GM21526 (cell line): ENCODE measurements around the gene ORAI2.
A peak's percentile ranks its signal among the peaks of the same experiment; 100 is the strongest.
"Not testable (repeated sequence)": the region's sequence is repeated elsewhere in the genome, so short reads cannot be mapped to it uniquely, and the experiment has no call there.

Source experiments
- ATAC-seq: cut with Tn5 transposase; IDR thresholded peaks from one replicate; pipeline ENCODE4 v1.9.1; 2021; ENCODE audit warnings: moderate library complexity; ENCODE audit not compliant: unreplicated experiment, low FRiP score

The ORAI2 gene

DNA sequence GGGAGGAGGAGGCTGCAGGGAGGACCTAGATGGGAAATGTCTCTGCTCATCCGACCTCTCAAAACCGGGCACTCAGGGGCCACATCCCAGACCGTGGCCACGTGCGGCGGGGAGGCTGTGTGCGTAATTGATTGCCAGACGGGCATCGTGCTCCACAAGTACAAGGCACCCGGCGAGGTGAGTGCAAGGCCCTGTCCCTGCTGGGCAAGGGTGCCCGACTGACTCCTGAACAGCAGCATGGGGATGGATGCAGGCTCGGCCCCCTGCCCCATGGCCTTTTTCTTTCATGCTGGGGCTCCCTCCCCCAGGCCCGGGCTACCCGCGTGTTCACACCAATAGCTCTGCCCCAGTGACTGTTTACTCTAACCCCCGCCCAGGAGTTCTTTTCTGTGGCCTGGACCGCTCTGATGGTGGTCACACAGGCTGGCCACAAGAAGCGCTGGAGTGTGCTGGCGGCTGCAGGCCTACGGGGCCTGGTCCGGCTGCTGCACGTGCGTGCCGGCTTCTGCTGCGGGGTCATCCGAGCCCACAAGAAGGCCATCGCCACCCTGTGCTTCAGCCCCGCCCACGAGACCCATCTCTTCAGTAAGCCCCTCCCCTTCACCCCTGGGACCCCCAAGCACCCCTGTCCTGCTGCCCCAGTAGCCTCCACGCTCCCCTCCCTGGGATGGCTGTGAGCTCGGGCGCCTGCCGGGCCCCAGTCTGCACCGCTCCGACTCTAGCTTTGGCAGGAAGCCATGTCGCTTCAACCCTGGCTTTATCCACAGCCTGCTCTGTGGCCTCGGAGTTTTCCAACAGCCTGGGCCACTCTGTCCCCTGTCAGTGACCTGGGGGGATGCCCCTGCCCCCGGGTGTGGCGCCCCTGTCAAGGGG is 35.3 kb downstream of the ORAI2 start:
- no peak for ATAC-seq

DNA sequence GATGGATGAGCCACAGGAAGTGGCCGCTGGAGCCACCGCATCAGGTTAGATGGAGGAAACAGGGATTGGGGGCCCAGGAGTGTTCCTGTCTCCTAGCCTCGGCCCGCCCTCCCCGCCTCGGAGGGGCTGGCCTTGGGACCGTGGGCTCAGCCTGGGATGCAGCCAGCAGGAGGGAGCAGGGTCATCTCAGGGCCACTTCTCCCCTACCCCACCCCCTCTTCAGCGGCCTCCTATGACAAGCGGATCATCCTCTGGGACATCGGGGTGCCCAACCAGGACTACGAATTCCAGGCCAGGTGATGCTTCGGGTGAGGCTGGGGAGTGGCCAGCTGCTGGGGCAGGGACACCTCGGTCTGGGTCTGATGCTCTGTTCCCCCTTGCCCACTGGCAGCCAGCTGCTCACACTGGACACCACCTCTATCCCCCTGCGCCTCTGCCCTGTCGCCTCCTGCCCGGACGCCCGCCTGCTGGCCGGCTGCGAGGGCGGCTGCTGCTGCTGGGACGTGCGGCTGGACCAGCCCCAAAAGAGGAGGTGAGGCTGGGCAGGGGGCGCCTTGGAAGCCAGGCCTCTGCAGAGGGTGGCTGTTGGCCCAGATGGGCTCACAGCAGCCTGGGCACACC is 36.1 kb downstream of the ORAI2 start:
- no peak for ATAC-seq

DNA sequence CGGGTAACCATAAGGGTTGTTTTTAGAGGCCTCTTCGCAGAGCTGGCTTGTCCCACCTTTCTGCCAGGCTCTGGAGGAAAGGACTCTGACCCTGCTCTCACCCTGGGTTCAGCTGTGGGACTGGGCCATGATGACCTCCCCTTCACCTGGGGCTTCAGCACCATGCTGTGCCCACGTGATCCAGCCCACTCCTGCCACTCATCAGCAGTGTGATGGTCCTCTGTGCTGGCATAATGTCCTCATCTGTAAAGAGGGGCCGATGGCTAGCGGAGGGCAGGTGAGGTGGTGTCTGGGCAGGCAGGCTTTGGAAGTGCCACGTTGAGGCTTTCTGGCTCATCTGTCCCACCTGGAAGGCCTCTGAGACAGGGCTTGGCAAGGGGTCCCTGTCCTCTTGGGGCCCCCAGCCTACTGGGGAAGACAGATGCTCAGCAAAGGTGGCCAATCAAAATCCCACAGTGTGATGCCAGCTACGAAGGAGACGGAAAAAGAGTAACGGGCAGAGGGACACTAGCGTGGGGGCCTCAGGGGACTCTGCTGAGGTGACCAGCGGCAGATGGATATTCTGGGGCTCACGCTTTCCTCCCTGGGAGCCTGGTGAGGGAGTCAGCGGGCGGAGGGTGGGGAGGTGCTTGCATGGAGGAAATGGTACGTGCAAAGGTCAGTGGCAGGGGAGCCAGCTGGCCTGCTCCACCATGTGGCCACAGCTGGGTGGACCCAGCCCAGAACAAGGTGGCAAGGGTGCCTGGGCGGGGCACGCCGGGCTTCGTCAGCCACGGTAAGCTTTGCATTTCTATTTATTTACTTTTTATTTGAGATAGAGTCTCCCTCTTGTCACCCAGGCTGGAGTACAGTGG is 36.8 kb downstream of the ORAI2 start:
- ATAC-seq = no peak

DNA sequence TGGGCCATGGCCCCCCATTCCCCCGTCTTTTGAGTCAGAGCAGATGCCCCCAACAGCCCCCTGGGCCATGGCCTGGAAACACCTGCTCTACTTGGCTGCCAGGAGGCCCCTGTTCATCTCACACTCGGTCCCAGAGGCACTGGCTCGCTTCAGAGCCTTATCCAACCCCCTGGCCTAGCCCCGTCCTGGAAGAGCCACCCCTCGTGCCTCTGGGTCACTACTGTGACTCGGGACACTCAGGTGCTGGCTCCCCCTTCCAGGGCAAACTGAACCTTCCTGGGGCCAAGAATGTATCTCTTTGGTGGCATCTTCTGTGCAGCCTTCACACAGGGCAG is 38.4 kb downstream of the ORAI2 start:
- ATAC-seq = no peak

DNA sequence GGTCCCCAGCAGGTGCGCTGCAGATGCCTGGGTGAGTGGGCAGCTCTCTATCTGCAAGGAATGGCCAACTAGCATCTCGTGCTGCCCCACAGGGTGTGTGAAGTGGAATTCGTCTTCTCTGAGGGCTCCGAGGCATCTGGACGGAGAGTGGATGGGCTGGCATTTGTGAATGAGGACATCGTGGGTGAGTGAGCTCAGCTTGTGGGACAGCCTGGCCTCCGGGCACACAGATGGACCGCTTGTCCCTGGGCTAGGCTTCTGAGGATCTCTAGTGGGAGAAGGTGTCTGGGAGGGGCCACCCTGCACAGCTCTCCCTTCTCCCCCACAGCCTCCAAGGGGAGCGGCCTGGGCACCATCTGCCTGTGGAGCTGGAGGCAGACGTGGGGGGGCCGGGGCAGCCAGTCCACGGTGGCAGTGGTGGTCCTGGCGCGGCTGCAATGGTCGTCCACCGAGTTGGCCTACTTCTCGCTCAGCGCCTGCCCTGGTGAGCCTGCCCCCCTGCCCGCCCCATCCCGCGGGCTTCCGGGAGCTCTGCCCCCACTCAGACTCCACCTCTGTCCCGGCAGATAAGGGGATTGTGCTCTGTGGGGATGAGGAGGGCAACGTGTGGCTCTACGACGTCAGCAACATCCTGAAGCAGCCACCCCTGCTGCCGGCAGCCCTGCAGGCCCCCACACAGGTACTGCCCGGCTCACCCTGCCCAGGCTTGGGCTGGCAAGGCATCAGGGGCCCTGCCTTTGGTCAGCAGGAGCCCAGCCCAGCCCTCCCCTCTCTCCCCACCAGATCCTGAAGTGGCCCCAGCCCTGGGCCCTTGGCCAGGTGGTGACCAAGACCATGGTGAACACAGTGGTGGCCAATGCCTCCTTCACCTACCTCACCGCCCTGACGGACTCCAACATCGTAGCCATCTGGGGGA is 39.0 kb downstream of the ORAI2 start:
- no peak for ATAC-seq

DNA sequence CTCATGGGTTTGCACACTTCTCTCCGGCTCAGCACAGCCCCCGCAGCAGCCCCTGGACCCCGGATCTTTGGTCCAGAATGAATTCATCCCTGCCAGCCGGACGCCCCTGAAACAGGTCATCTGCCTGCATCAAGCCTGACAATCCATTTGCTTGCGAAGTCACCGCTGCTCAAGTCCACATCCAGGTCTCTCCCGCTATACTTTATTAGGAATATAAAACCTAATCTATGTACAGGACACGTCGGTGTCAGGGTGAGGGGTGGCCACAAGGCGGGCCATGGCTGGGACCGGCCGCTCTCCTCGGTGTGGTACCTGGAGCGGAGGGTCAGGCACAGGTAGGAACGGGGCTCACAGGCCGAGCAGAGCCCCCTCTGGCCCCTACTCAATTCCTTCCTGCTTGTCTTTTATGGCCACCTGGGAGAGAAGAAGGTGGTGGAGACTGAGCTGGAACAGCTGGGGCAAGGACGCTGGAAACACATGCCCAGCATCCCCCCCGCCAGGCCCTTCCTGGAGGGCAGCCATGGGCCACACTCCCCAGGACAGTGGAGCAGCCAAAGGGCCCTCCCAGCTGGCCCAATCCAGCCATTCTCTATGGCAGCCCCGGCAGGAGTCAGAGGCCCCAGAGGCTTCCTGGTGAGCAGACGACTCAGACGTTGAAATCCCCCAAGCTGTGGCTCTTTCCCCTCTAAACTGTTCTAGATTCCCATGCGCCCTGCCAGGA is 40.1 kb downstream of the ORAI2 start:
- ATAC-seq = no peak

DNA sequence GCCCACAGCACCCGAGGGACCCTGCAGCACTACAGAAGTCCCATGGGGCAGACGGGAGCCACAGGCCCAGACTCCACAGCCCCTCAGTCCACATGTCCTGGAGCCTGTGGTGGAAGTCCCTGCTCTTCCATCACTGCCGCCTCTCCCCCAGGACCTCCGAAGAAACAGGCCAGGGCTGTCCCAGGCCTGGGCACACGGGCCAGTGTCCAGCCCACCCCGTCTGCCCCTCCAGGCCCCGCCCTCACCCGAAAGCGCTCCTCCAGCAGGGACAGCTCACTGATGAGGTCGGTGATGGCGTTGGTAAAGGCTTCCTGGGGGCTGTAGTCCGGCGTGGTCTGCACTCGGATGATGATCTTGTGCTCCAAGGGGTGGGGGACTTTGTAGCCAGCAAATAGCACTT is 40.7 kb downstream of the ORAI2 start:
- ATAC-seq = not testable (repeated sequence)

DNA sequence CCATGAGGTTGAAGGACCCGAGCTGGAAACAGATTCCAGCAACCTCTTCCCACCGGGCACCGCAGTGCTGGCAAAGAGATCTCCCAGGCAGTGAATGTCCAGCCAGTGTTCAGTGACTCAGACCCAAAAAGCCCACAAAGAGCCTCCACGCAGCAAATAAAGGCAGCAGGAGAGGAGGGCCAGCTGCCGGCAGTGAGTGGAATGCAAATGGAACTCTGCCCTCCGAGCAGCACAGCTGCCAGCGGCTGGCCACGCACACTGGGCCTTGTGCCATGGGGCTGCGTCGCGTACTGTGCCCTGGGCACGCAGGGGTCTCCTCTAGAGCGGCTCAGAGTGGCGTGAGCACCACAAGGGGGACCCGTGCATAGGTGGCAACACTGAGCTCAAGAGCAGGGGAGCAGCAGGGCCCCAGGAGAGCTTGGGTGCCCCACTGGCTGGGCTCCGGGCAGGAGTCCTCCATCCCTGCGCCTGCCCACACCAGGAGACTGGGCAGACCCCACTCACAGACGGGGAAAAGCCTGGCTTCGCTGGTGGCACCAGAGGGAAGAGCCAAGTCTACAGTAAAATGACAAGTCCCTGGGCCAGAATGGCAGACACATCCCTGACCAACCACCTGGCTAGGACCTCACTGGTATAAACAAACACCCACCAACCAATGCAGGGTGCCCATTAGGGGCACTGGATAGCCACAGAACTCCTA is 41.5 kb downstream of the ORAI2 start:
- not testable (repeated sequence) for ATAC-seq

DNA sequence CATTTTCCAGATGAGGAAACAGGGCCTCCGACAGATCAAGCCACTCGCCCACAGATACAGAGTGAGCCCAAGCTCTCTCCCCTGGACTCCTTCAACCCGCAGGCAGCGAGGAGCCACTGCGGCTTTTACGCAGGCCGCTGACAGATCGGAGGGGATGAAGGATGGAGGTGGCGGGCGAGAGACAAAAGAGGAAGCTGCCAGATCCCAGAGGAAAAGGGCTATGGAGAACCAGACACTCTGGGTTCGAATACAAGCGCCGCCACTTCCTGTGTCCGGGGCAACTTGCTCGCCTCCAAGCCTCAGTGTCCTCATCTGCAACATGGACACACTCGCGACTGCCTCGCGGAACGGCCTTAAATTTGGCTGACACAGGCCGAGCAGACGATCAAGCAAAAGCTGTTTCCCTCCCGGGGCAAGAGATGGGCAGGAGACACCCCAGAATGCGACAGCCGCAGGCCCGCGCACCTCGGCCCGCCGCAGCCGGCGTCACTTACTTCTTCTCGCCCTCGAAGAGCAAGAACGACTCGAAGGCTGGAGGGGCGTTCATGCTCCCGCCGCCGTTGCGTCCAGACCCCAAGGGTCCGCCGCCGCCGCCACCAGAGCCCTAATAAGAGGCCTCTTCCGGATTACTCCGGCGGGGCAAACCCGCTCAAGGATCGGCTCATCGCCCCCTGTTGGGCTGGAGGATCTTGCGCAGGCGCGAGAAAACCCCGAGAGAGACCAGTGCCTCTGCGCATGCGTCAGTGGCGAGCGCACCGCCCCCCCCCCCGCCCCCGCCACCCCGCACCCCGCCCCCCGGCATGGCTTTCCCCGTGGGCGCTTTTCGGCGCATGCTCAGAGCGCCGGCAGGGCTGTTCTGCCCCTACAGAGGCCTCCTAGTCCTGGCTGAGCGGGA is 45.2 kb downstream of the ORAI2 start, which contains the start of gene POLR2J:
TSS of gene POLR2J (minus strand) at position 609 of the 895 bp plus-strand sequence. CDS start at position 547, 62 bp downstream.
- peak; percentile 68 for ATAC-seq

DNA sequence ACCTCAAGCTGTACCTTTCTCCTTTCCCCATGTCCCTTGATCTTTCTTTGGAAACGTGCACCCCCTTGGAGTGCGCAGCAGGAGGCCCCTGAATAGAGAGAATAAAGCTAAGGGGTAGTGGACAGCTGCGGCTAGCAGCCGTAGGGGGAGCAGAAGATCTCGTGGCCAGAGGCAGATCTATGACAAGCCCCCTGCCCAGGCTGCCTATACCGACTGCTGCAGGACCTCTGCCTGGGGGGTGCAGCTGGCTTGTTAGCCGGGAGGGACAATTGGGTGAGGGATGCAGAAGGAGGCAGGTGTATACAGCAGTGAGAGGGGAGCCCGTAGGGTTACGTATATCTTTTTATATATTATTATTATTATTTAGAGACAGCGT is 45.8 kb downstream of the ORAI2 start:
- peak; percentile 25 for ATAC-seq

DNA sequence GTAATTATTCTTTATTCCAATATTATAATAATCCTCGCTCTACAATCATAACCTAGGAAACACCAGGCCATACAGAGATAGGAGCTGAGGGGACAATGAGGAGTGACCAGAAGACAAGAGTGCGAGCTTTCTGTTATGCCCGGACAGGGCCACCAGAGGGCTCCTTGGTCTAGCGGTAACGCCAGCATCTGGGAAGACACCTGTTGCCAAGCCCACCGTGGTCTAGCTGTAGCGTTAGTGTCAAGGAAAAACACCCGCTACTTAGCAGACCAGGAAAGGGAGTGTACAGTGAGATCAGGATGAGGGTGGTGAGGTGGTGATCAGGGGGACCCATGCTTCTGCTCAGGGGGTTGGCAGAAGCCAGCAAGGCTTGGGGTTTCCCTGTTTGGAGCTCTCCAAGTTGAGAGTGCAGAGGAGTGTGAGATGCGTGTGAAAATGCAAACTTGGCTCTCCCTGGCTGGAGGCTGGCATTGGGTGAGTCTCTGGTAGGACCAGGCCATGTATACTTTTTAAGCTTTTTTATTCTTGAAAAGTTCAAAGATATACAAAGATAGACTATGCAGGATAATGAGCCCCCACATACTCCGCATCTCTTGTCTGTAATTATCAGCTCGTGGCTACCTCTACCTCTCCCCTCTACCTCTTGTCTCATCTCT is 46.7 kb downstream of the ORAI2 start:
- ATAC-seq = not testable (repeated sequence)

DNA sequence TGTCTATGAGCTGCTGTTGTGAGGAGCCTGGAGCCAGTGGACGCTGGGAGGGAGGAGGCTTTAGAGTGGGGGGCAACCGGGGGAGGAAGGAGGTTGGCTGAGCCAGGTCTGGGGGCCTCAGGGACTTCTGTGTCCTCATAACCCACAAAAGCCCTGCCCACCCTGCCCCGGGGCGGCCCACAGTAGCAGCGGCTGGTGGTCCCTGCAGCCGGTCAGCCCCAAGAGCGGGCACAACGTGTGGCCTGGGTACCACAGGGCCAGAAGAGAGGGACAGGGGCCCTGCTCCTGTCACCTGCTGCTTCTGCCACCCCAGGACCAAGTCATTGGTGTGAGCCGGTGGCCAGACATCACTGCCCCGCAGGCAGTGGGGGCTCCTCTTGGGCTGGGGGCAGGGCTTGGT is 48.6 kb downstream of the ORAI2 start:
- not testable (repeated sequence) for ATAC-seq

DNA sequence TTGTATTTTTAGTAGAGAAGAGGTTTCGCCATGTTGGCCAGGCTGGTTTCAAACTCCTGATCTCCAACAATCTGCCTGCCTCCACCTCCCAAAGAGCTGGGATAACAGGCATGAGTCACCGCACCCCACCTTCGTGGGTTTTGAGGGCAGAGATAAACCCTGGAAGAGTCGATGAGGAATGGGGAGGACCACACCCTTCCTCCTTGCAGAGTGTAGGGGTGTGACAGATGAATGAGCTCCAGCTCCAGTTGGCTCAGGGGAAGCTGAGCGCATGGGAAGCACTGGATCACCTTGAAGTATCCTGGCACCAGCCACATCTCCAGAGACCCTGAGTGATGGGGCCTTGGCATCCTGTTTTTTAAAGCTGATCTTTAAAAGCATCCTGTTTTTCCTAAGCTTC is 50.9 kb downstream of the ORAI2 start:
- not testable (repeated sequence) for ATAC-seq

DNA sequence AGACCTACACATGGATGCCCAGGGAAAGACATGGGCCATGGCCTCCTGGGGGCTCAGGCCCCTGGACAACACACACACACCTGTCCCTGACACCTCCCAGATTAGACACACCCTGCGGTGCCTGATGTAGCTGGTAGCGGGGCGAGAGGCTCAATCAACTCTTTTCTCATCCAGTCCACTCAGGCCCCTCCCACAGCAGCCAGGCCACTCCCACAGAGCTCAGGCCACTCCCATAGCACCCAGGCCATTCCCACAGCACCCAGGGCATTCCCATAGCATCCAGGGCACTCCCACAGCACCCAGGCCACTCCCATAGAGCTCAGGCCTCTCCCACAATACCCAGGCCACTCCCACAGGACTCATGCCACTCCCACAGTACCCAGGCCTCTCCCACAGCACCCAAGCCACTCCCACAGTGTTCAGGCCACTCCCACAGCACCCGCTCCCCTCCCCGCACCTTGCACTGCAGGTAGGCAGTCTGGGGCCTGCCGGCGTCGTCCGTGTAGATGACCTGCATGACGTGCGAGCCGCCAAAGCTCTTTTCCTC is 57.2 kb downstream of the ORAI2 start:
- peak; percentile 40 for ATAC-seq

DNA sequence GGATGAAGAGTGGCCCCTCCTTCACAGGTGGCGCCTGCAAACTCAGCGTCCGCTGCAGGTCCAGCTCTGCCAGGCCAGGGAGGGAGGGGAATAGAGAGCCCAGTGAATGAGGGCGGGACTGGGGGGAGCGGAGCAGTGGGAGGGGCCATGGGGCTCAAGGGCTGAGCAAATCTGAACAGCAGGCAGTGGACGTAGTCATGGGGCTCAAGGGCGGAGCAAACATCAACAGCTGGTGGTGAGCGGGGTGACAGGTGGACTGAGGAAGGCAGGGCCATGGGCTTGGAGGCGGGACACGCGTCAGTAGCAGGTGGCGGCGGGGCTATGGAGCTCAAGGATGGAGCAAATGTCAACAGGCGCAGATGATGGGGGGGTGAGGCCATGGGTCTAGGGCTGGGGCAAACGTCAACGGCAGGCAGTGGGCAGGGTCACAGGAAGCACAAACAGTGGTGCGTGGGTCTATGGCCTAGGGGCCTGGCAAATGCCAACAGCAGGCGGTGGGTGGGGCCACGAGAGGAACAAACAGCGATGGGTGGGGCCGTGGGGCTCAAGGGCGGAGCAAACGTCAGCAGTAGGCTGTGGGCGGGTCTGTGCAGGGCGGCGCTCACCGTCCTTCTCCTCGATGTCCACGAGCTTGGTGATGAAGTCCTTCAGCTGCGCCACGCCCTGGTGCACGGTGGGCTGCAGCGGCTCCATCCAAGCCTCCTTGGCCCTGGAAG is 60.0 kb downstream of the ORAI2 start:
- ATAC-seq = not testable (repeated sequence)

DNA sequence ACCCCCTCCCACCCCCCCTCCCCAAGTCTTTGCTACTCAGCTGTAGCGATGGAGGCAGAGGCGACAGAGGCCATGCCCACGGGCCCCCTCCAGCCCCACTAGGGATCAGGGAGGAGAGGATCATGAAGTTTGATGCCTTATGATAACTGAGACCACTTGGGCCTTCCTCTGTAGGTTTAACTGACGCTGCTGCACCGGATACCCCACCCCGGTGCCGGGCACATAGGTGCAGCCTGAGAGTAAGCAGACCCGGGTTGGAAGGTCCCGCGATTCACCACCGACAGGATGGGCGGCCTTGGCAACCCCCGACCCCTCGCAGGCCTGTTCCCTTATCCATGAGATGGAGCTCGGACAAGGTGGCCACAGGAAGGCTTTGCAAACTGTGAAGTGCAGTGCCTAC is 60.7 kb downstream of the ORAI2 start:
- ATAC-seq = not testable (repeated sequence)
